B cell (primary cell): ENCODE data around the gene PSMD9.

ENCODE experiments used
- EZH2 ChIP-seq: IDR thresholded peaks from 2 replicates; pipeline ENCODE4 v1.6.1; 2012; ENCODE audit warnings: borderline replicate concordance, low read depth, mild to moderate bottlenecking, moderate library complexity, low read length; ENCODE audit not compliant: insufficient read depth, poor library complexity, severe bottlenecking
- TF ChIP-seq, protein P1 (sequence below): fragments of 200-600 bp; IDR thresholded peaks from one replicate; pipeline ENCODE4 v1.8.0; 2022; ENCODE audit warnings: antibody characterized with exemption, mild to moderate bottlenecking

DNA sequence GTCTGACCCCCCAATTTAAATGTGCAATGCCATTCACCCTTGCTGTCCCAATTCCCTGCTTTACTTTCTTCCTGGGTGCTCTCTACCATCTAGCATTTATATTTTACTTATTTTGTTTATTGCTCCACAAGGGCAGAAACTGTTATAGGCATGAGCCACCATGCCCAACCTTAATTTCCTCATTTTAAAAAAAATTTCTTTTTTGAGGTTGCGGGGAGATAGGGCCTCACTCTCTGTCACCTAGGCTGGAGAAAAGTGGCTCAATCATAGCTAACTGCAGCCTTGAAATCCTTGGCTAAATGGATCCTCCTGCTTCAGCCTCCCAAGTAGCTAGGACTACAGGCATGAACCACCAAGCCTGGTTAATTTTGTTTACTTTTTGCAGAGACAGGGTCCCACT is 42.9 kb upstream of the PSMD9 start:
- no peak for TF ChIP-seq EZH2
- TF ChIP-seq, protein P1, sequence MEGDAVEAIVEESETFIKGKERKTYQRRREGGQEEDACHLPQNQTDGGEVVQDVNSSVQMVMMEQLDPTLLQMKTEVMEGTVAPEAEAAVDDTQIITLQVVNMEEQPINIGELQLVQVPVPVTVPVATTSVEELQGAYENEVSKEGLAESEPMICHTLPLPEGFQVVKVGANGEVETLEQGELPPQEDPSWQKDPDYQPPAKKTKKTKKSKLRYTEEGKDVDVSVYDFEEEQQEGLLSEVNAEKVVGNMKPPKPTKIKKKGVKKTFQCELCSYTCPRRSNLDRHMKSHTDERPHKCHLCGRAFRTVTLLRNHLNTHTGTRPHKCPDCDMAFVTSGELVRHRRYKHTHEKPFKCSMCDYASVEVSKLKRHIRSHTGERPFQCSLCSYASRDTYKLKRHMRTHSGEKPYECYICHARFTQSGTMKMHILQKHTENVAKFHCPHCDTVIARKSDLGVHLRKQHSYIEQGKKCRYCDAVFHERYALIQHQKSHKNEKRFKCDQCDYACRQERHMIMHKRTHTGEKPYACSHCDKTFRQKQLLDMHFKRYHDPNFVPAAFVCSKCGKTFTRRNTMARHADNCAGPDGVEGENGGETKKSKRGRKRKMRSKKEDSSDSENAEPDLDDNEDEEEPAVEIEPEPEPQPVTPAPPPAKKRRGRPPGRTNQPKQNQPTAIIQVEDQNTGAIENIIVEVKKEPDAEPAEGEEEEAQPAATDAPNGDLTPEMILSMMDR, result no peak
